HG02981 (cell line): ENCODE measurements around the gene JAKMIP1.

Experiments used
- ATAC-seq: cut with Tn5 transposase; IDR thresholded peaks from one replicate; pipeline ENCODE4 v1.9.1; 2021; ENCODE audit warnings: mild to moderate bottlenecking, moderate library complexity; ENCODE audit not compliant: unreplicated experiment

Gene JAKMIP1

DNA sequence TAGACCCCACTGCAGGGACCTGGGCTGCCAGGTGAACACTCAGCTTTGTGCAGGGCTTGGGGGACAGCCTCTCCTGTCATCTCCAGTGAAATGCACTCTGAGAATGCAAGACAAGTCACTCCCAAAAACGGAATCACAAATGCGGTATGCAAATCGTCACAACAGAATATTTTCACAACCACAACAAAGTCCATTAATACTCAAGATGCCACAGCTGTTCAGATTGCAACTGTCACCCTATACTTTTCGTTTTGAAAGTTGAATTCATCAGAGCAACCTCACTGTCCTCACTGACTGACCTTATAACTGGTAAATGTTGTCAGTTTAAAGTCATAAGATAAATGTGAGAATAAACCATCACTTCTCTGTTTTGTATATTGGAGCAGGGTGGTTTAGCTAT lies 16.6 kb downstream of the JAKMIP1 start:
- peak; percentile 33 for ATAC-seq

DNA sequence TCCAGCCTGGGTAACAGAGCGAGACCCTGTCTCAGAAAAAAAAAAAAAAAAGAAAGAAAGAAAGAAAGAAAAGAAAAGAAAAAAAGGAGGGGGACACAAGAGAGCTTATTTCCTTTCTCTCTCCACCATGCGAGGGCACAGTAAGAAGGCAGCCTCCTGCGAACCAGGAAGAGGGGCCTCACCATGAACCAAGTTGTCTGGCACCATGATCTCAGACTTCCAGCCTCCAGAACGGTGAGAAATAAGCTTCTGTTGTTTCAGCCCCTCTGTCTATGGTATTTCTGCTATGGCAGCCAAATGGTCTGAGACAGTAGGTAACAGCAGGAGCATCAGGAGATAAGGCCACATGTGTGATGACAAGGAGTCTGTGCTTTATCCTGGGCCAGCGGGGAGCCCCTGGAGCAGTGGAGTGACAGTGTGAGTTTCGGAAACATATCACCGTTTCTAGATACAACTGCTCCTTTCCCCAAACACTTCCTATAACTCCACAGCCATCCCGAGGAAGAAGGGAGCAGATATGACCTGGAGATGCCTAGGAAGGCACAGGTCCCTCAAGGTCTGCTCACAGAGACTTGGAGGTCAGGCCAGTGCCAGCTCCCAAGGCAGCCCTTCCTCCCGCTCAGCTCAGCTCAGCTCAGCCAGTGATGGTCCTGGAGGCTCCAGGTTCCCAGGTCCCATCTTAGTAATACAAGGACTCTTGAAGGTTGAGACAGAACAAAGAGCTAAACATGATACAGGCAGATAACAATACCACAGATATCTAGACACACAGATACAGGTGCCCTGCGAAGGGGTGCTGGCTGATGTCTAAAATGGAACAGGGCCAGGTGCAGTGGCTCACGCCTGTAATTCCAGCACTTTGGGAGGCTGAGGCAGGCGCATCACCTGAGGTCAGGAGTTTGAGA lies 17.7 kb downstream of the JAKMIP1 start:
- ATAC-seq = no peak

- ATAC-seq = peak; percentile 87
Observed at GRCh38 chr4:6180841-6181631, 19.3 kb downstream of the JAKMIP1 start.

GRCh38 chr4:6179362-6179761 lies 21.0 kb downstream of the JAKMIP1 start:
- ATAC-seq = no peak

GRCh38 chr4:6178757-6179156 lies 21.6 kb downstream of the JAKMIP1 start:
- ATAC-seq = no peak

DNA sequence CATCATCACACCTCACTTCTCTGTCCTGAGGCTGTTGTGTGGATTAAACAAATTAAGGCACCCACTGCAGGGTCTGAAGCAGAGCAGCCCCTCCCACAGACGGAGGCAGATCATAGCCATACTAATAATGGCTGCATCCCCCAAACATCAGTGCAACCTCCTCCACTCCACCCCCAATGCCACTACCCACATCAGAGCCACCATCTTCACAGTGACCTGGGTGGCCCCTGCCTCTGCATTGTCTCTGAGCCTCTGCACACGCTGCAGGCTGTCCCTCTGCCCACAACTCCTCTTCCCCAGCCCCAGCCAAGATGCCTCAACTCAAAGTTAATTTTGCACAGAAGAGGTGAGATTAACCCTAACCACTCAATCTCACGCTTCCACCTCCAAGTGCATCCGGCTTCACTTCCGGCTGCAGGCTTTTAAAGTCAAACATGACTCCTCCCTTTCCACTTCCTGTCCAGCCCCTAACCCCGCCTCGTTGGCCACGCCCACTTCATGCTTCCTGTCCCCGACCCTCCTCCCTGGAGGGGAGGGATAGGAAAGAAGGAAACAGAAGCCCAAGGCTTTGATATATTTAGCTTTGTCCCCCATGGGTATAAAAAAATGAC lies 22.7 kb downstream of the JAKMIP1 start:
- no peak for ATAC-seq

DNA sequence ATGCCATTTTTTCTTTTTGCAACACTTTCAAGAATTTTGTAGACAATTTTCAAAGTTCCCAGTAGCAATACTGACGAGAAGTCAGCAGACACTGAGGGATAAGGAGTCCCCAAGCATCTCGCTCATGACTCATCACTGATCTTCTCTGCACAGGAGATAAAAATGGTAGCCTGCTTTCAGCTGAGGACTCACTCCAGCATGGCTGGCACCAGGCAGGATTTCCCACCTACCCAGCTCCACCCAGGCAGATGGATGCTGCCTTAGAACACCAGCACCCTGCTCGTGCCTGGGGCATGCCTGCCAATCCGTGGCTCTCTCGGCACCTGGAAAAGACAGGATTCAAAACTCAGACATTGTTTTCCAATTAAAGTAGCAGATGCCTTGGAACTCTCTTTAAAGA lies 24.9 kb downstream of the JAKMIP1 start:
- ATAC-seq = no peak

DNA sequence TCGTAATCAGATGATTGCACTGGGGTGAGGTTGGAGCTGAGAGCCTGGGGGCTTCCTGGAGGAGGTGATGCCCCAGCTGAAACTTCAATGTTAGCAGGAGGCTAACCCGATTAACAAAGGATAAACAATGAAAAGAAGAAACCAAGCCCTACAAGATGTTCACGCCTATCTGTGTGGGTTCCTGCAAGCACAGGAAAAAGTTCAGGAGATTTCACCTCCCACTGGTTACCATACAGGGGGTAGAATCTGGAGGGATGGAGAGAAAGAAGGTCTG lies 27.5 kb downstream of the JAKMIP1 start:
- ATAC-seq = no peak

- no peak for ATAC-seq
Observed at GRCh38 chr4:6172093-6172926, 28.0 kb downstream of the JAKMIP1 start.

DNA sequence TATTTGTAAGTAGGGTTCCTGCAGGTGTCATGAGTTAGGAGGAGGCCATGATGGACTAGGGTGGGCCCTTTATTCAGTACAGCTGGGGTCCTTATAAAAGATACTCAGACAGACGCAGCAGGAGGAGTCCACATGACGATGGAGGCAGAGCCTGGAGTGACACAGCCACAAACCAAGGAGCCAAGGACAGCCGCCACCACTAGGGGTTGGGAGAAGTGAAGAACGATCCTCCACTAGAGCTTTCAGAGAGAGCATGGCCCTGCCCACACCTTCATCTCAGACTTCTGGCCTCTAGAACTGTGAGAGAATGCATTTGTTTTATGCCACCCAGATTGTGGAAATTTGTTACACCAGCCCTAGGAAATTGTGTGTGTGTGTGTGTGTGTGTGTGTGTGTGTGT lies 31.1 kb downstream of the JAKMIP1 start:
- ATAC-seq = no peak

DNA sequence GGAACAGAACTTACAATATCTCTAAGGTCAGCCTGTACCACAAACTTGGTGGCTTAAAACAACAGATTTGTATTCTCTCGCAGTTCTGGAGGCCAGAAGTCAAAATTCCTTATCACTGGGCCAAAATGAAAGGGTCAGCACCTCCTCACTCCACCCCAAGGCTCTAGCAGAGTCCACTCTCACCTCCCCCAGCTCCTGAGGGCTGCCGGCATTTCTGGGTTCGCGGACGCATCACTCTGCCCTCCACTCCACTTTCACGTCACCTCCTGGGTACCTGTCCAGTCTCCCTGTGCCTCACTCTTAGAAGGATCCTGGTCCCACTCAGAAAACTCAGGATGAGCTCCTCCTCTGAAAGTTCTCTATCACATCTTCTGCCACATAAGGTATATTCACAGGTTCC lies 34.6 kb downstream of the JAKMIP1 start:
- ATAC-seq = no peak

- ATAC-seq = no peak
Observed at GRCh38 chr4:6162885-6163284, 37.5 kb downstream of the JAKMIP1 start.

GRCh38 chr4:6161921-6162464 lies 38.4 kb downstream of the JAKMIP1 start:
- no peak for ATAC-seq

GRCh38 chr4:6160536-6160935 lies 39.8 kb downstream of the JAKMIP1 start:
- no peak for ATAC-seq

DNA sequence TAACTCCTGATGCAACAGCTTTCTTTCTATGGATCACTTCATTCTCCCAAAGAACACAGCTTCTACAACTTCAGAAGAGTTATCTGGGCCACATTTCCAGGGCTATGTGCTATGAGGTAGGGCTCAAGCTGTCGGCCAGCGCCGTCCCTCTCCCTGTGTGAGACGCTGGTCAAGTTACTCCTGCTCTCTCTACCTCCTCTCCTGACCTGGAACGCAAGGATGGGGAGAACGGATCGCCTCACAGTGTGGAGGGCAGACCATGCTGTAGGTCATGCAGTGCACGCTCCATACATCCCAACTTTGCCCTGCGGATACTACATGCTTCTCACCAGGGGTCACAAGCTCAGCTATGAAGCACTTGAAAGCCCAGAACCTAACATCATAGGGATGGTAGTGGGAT lies 42.4 kb downstream of the JAKMIP1 start:
- ATAC-seq = no peak

DNA sequence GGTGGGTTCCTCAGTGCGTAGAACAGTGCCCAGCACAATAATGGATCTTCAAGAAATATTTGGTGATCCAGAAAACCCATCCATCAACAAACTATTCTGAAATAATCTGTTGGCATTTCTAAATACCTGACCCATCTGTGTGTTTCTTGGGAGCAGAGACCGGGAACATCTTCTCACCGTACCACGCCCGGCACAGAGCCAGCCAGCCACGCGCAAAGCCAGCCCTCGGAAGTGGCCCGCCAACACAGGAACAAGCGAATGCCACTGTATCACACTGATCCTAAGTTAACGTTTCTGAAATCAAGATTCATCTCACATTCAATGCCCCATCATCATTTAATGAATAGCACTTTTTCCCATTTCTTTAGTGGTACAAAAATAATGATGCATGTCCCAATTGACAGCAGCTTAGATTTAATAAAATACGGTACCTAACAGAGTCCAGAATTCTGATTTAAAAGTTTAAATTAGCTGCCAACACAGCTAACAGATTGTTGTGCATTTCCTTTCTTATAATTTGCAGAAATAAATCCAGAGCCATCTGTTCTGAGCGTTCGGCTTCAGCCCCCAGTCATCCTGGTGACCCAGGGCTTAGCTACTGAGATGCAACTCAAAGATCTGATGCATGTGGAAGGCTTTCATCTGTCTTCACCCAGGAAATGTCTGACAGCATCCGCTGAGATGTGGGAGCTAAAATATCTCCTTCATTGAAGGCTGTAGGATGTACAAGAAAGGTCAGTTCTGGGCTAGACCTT lies 44.2 kb downstream of the JAKMIP1 start:
- no peak for ATAC-seq

- ATAC-seq = no peak
Observed at GRCh38 chr4:6154875-6155274, 45.5 kb downstream of the JAKMIP1 start.

DNA sequence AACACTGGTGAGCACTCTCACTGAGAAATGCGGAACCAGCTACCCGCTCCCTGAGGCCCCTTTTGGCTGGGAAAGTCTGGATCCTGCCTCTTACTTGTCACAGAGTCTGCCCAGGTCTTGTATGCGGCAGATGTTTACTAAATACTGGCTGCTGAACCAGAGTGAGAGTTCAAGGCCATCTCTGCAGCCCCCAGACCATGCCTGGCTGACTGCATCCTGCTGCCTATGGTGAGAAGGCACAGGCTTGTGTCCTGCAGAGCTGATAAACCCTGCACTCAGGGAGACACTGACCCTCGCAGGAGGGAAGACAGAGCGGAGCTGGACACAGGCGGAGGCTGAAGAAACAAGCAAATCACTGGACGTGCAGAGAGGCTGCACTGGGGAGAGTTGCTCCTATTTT lies 46.5 kb downstream of the JAKMIP1 start:
- ATAC-seq = no peak

GRCh38 chr4:6152869-6153705 lies 47.3 kb downstream of the JAKMIP1 start:
- no peak for ATAC-seq
